GM18520 (cell line): ENCODE measurements around the gene CCDC174.

ENCODE experiments used
- ATAC-seq: cut with Tn5 transposase; IDR thresholded peaks from one replicate; pipeline ENCODE4 v1.9.1; 2021; ENCODE audit not compliant: unreplicated experiment

The CCDC174 gene

DNA sequence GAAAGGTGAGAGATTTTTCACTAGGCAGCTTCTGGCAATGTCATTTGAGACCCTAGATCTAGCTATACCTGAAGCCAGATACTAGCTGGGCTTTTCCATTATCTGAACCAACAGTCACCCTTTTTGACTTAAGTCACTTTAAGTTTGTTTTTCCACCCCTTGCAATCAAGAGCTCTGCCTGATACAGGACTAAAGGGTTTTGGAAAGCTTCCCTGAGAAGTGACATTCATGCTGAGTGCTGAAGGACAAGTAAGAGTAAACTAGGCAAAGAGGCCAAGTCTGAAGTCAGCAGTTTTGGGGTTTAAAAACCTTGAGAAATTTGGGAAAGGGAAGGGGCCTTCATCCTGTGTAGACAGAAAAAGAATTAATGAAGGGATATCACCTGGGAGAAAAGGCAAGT lies 27.1 kb upstream of the CCDC174 start:
- ATAC-seq = no peak

DNA sequence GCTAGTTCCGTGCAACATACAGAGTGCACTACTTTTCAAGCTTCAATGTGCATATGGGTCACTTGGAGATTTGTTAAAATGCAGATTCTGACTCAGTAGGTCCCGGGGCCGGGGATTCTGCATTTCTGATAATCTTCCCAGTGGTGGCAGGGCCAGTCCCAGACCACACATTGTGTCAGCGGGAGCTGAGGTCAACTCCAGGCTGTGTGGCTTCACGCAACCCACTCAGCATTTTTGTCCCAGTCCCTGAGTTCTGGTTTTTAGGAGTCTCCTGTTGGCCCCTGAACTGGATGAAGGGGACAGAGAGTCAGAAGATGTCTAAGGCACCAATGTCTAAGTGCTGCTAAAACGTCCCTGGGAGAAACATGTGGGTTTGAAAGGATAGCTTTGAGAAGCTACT lies 26.1 kb upstream of the CCDC174 start:
- no peak for ATAC-seq

DNA sequence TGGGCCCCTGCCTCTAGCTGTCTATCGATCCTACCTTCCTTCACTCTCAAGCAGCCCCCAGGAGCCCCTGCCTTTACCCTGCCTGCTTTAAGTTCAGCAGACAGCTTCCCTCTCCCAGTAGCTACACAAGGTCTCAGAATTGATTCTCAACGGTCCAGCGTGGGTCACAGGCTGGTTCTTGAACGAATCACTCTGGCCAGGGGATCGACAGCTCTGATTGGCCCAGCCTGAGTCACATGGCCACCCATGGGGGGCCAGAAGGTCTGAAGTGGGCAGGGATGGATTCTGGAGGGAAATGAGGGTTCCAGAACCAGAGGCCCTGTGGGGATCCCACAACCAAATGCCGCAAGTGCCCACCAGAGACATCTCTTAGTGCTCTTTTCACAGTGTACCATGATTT lies 23.7 kb upstream of the CCDC174 start:
- ATAC-seq = no peak

DNA sequence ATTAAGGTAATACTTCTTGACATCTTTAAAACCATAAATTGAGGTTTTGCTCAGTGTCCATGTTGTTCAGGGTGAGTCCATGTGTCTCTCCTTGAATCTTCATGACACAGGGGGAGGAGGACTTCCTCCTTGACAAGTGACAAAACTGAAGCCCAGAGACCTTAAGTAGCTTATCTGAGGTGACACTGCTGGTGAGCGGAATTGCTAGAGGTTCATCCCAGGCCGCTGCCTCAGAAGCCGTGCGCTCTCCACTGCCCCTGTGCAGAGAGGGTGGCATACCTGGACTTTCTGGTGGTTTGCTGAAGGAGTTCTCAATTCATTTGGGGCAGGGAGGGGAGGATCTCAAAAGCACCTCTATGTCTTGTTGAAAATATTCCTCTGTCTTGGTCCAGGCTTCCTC lies 23.2 kb upstream of the CCDC174 start:
- ATAC-seq = no peak

DNA sequence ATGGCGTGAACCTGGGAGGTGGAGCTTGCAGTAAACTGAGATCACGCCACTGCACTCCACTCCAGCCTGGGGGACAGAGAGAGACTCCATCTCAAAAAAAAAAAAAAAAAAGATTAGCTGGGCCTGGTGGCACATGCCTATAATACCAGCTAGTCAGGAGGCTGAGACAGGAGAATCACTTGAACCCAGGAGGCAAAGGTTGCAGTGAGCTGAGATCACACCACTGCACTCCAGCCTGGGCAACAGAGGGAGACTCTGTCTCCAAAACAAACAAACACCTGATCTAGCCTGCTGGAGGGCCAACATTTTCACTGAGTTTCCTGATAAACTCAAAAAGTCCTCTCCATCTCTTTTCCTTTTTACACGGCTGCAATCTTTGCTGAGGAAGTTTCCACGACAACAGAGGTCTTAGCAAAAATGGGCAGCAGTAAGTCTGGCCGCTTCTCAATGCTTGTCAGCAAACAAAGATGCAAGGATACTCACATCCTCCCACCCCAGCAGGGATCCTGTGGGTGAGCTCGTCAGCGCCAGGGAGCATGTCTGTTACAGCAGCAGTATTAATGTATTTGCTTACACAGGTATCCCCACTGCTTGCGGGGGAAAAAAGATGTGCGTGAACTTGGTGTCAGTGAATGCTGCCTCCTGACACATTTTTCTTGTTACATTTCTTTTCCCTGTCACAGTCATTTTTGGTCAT lies 21.0 kb upstream of the CCDC174 start:
- ATAC-seq = no peak

DNA sequence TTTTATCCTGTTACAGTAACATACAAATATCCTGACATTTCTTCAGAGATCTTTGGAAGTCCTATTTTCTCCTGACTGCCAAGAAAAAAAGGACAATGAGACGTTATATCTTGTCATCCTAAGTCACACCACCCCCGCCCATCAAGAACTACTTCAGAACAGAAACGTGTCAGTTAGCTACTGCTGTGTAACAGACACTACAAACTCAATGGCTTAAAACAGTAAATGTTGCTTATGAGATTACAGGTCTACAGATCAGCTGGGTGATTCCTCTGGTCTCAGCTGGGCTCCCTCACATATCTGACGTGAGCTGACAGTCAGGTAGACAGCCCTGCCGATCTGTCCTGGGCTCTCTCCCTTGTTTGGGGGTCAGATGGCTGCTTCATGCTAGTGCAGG lies 20.5 kb upstream of the CCDC174 start:
- no peak for ATAC-seq

DNA sequence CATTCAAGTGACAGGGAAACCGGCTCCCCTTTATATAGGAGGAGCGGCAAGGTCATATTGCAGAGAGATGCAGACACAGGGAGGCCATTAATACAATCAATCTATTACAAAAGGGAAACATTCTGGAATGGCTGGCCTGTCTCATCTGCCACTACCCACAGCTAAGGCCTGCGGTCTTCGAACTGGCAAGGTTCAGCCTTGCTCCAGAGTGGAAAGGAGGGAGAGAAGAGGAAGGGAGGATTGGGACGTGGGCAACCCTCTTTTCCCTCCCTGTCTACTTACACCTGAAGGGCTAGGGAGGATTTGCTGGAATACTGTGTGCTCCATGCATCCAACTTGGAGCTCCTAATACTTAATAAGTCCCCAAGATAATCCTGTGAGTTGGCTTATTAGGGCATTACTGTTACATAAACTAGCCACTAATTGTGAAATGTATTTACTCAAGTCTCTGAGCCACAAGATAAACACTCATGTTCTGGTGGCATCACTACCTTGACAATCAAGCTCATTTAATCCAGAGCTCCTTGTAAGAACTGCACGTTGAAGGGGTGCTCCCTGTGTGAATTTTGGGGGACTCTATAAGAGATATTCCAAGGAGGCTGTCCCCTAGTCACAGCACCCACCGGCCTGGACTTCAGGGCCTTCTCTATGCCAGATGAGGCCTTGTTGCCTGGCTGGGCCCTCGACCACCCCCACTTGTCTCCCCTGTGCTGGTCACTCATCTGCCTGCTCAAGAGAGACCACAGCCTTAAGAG lies 19.7 kb upstream of the CCDC174 start:
- no peak for ATAC-seq

DNA sequence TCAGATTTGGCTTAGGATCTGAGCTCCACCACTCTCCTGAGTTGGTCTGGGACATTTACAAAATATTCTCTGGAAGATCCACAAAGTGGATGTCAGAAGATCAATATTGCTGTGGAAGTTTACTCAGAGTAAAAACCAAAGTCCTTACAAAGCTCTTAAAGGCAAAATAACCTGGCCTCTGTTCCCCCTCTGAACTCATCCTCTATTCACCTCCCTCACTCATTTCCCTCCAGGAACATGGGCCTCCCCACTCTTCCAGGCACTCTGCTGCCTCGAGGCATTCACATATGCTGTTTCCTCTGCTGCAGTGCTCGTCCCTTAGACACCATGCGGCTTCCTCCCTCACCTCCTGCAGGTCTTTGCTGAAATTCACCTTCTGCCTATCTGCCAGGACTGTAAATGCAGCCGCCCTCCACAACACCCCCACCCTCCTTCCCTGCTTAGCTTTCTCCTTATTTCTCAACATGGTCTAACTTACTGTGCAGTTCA lies 19.1 kb upstream of the CCDC174 start:
- no peak for ATAC-seq

DNA sequence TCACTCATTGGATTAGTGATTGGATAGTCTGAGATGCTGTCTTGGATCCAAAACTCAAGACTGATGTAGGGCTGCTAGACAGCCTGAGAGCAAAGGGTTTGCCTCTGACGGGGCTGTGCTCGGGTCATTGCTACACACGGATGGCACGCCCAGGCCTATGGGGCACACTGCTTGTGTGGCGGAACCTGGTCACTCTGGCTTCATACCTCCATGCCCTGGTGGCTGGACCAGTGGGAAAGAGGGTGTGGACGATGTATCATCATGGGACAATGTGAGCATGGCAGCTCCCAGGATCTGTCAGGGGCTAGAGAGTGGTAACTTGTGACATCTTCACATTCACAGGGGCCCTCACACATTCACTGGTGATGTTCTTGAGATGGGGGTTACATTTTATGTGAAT lies 18.1 kb upstream of the CCDC174 start:
- ATAC-seq = no peak

DNA sequence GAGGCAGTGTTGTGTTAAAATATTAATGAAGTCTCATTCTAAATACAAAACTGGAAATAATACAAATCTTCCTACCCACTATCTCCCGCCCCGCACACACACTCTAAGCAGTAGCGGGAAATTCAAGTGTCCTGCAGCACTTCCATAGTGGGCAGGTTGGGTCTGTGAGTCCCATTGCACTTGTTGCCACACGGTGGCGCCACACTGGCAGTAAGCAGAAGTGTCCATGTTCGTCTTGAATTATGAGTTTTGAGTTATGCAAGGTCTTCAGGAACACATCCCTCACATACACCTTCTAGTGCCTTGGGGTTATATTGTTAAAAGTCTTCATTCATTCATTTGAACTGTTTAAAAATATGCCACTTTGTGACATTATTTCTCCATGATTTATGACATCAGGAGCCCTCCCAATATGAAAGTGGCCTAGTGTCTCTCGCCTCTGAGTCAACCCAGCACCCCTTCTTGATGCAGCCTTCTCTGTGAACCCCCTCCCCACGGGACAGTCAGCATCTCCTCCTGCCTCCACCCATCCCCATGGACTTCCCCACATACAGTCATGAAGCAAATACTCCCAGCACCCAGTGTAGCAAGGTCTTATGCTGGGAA lies 17.6 kb upstream of the CCDC174 start:
- no peak for ATAC-seq

DNA sequence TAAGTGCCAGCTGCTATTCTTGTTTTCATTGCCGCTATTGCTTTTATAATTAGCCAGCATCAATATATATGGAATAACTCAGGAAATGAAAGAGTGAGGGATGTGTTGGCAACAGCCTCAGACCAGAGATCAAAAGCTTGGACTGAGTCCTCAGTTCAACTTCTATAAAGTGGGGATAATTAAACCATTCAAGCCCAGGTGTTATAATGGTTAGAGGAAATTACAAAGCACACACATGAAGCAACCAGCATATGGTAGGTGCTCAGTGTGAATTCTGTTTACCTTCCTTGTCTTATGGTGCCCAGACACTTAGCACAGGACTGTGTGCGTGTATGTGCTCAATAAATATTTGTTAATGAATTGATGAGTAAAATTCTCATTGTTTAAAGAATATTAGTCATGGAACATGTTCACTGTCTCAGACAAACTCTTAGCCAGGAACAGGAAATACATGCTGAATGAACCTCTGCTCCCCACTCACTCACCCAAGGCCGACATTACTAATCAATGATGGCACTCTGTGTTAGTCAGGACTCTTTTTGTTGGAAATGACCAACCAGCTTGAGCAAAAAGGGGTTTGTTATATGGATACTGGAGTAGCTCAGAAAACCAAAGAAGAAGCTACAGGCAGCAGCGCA lies 16.7 kb upstream of the CCDC174 start:
- no peak for ATAC-seq

DNA sequence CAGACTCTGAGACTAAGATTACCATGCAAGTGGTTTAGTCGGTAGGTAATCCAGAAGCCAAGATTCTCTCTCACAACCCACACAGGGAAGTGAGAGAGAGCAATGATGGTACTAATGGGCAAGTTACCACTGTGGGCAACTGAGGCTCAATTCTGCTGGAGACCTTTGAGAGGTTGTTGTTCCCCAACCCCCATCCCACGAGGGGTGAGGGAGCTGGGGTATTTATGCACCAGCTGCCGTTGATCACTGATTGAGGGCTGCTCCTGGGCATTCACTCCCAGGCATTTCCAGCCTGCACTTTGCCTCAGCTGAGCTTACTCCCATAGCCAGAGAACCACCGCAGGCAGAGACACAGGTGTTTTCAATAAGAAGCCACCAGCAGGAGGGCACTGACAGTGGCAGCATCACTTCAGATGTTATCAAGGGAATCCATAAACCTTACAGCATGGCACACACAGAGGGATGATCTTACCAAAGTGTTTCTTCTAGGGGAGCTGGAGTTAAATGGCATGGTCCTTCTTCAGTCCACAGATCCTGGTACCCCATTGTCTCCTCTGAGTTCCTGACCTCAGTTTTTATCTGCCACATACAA lies 15.0 kb upstream of the CCDC174 start:
- no peak for ATAC-seq

DNA sequence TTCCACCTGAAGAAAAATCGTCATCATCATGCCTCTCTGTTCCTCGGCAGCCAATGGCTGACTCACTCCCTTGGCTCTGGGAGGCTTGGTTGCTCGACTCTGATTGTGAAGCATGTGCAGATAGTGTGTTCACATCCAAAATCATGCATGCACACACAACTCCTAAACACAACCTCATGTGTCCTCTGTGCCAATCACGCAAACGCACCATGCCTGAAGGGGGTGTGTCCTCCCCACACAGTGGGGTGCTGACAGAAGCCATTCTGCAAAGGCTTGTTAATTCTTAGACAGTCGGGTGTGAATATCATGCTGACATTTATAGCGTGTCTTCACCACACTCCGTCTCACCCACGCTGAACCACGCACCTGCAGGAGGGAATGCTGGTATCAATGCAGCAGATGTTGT lies 11.4 kb upstream of the CCDC174 start:
- ATAC-seq = no peak

DNA sequence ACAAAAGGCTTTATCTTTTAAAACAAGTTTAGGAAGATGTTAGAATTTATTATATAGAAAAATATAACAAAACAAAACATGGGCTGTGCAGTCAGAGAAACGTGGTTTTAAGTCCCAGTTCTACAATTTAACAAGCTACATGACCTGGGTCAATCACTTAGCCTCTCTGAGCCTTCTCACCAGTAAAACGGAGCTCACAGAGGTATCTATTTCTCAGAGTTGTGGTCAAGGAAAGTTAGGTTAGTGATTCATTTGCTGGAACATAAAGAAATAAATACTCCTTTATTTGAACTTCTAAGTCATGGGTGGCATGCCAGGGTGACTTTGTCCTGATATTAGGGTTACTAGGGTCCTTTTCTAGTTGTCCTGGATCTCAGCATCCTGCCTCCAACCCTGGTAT lies 10.8 kb upstream of the CCDC174 start:
- no peak for ATAC-seq

DNA sequence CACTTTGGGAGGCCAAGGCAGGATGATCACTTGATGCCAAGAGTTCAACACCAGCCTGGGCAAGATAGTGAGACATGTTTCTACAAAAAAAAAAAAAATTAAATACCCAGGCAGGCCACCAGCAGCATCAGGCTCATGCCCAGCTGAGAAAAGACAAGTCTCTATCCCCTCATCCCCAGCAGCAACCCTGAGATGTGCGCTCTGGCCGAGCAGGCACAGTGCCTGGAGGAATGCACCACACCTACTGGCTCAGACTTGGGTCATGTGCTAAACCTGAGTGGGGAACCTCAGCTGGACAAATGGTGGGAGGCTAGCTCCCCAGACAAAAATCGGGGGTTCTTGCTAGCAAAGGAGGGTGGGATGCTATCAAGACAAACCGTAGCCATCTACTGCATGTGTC lies 10.2 kb upstream of the CCDC174 start:
- ATAC-seq = no peak

DNA sequence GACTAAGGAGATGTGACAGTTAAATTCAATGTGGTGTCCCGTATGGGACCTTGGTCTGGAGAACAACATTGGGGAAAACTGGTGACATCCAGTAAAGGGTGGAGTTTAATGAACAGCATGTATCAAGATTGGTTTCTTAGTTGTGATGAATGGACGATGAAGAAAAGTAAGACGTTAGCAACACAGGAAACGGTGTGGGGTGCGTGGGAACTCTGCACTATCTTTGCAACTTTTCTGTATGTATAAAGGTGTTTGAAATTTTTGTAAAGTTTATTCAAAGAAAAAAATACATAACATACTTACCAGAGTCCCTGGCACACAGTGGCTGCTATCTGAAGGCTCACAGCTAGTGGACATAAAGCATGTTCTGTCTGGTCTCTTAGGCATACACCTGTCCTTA lies 6.1 kb upstream of the CCDC174 start:
- ATAC-seq = no peak

DNA sequence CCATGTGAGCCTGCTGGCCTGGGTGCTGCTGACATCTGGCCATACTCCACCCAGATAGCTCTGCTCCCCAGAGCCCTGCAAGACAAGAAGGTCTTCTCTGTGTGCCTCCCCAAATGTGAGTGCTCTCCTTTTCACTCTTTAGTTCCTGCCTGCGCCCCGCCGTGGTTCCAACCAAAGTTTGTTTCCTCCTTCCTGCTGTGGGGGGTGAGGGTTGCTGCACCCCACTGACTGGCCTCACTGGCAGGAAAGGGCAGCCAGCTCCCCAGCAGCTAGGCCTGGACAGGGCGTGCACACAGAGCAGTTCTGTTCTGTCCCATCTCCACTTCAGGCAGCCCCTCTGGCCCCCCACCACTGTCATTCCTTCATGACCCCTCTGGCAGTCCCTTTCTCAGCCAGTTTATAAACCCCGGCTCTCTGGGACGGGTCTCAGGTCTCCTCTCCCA lies 5.4 kb upstream of the CCDC174 start:
- no peak for ATAC-seq

DNA sequence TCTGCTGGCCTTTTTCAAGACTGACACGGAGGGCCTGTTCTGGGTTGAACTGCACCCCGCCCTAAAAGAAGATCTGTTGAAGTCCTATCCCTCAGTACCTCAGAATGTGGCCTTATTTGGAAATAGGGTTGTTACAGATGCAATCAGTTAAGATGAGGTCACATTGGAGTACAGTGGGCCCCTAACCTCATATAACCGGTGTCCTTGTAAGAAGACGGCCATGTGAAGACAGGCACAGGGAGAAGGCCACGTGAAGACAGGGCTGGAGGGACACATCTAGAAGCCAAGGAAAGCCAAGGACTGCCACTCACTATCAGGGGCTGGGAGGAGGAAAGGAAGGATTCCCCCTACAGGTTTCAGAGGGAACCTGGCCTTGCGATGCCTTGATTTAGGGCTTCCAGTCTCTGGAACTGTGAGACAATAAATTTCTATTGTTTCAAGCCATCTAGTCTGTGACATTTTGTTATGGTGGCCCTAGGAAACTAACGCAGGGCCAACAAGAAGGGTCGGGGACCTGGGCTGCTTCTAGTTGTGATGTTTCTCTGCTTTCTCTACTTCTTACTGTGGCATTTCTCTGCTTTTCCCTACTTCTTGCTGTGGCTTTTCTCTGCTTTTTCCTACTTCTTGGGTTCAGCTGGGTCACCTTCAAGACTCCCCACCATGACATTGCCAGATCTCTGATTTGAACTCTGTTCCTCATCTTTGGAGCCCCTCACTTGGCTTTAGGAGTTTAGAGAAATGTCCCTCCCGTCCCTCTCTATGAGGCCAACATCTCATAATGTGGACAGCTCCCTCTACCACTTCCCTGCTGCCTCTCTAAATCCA lies 4.8 kb upstream of the CCDC174 start:
- no peak for ATAC-seq

DNA sequence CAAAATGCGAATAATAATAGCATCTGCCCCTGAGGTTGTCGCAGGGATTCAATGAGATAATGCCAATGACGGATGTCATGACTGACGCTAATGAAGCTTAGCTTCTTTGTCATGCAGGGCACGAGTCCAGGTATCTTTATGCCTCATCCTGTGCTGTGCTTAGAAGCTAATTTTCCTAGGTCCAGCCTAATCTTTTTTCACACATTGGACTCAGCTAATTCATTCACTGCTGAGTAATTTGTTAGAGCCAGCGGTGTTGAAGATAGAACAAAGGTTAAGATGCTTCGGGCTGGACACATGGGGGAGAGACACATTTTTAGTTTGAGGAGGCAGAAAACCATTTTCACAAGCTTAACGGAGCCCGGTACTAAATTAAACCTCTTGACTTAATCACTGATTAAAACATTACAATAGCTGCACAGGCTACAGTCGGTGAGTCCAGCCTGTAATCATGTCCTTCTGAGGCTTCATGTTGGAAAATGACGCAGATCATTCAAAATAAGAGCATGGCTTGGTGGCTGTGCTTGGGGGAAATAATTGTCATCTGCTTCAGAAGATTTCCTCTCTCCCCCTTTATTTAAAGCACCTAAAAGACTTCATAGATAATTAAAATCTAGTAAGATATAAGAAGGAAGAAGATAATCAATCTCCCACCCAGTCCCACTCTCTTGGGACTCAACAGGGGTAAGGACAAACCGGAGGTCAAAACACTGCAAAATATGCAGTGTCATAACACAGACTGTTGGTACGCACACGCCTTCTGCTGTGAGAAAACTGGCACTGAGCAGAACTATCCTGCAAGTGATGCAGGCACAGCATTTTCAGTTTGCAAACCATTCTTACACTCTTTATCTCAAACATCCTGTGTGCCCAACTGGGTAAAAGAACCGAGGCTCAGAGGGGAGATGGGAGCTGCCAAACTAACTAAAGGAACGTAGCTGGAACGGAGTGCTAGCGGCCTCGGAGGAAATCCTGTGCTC lies 3.3 kb upstream of the CCDC174 start:
- ATAC-seq = no peak
